AG08395 (cell line): ENCODE results near the gene IDI2.

Source experiments
- DNase-seq: peaks from one replicate; pipeline ENCODE4 v3.0.0; 2012; ENCODE audit warnings: mixed read lengths, low spot score

Gene IDI2

DNA sequence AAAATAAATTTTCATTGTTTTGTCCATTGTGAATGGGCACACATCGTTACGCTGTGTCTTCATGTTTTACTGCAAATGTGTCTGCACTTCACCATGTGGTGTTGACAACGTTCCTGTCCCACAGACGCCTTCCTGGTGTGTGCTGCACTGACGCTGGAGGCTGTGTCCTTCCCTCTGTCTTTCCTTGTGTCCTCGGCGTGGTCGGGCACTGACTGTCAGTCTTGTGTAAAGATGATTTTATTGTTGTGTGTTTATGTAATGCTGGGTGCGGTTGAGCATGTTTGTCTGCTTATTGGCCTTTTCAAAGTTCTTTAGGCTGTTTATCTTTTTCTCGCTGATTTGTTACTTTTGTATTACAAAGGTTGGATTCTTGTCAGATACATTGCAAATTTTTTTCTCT is 18.1 kb downstream of the IDI2 start:
- DNase-seq: no peak

DNA sequence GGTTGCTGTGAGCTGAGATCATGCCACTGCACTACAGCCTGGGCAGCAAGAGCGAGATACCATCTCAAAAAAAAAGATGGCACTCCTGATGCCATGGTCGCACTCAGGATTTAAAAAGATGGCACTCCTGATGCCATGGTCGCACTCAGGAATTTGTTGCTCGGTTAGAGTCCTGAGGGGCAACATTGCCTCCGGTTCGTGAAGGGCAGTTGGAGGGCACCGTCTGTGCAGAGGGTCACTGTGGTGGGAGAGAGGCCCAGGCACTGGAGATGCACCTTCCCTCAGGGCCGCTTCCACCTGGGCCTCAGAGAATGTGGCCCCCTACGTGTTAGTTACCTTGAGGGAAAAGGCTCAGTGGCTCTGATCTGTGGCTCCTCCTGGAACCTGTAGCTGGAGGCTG is 19.1 kb downstream of the IDI2 start:
- no peak for DNase-seq

DNA sequence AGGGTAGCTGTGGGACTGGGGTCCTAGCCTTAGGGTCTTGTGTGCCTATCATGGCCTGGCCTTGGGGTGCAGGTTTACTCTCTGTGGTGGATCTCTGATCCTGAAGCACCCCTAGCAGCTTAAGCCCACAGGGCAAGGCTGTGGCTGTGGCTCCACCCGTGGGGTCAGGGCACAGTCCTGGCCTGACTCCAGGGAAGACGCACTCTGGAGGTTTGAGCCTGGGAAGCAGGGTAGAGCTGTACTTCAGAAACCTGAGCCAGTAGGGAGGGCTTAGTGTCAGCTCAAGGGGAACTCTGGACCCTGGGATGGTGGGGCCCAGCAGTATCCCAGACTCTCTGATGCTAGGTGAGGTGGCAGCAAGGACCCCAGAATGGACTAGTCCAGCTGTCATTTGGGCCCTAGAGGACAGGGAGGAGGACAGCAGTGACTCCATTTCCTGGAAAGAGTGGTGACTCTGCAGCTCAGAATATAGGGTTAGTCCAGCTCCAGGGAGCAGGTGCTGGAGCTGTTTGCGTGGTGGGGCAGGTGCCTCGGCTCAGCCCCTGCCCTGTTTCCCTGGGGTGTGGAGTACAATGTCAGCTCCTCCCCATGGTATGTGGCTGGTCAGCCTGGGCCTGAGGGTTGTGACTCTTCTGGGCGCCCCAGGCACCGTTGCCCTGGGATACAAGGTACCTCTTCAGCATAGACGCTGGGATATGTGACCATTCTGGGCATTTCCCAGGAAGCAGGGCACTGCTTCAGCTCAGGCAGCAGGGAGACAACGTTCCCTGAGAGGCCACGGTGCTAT is 21.6 kb downstream of the IDI2 start:
- no peak for DNase-seq

DNA sequence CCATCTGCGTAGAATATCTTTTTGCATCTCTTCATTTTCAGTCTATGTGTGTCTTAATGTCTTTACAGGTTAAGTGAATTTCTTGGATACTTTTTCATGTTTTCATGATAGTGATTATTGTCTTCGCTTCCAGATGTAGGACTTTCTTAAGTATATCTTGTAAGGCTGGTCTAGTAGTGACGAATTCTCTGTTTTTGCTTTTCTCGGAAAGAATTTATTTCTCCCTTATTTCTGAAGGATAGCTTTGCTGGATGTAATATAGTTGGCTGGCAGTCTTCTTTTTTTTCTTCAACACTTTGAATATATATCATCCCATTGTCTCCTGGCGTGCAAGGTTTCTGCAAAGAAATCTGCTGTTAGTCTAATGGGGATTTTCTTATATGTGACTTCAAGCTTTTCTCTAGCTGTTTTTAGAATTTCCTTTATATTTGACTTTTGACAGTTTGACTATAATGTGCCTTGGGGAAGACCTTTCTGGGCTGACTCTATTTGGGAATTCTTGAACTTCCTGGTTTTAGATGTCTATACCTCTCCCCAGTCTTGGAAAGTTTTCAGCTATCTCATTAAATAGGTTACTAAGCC is 23.1 kb downstream of the IDI2 start:
- DNase-seq: no peak

DNA sequence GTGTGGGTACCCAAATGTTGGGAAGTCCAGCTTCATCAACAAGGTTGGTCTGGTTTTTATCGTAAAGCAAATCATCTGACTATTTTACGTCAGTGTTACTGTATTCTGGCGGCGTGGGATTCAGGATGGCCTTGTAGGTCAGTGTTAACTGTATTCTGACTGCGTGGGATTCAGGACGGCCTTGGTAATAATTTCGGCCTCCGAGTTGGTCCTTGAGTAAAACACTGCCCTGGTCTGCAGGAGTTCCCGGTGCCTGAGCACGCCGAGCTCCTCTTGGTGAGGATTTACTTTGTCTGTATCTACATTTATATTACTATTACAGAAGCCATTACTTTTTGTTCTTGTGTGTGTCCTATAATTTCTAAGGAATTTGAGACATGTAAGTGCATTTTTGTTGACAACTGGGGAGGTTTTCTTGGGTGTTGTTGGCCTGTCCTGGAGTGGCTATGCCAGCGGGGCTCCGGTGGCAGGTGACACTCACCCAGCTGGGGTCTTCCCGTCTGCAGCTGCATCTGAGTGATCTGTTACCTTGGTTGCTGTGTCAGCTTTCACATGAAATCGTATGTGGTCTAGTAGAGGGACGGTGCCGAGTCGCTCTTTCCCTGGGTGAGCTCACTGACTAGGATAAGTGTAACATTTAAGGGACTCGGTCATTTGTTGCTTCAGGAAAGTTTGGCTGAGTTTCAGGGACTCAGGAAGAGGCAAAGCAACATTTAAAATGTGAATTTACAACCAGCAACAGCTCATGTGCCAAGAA is 28.2 kb downstream of the IDI2 start:
- DNase-seq: no peak

DNA sequence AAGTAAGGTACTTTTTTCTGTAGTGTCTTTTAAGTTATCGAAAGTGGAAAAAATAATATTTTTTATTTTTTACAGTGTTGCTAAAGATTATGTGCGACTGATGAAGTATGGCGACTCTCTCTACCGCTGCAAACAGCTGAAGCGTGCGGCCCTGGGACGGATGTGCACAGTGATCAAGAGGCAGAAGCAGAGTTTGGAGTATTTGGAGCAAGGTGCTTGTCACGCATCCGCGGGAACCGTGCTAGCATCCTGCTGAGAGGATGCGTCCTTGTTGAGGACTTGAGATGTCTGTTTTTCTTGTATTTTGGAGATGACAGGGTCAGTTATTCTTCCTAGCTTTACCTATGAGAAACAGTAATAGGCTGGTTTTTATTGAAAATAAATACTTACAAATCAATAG is 29.6 kb downstream of the IDI2 start:
- no peak for DNase-seq

DNA sequence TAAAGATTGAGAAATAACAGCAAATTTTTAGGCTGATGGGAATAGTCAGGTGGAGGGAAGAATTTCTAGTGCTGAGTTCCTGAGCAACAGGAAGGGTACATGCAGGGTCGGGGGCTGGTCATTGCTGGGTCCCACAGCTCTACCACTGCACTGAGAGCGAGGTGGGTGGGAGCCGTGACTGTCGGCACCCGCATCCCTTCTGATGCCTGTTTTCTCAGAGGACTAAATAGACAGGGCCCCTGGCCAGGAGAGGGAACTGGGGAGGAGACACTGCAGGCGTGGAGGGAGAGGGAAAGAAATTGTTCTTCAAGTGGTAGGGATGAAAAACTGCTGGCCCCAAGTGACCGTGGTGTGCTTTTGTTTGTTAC is 30.1 kb downstream of the IDI2 start:
- DNase-seq: no peak

DNA sequence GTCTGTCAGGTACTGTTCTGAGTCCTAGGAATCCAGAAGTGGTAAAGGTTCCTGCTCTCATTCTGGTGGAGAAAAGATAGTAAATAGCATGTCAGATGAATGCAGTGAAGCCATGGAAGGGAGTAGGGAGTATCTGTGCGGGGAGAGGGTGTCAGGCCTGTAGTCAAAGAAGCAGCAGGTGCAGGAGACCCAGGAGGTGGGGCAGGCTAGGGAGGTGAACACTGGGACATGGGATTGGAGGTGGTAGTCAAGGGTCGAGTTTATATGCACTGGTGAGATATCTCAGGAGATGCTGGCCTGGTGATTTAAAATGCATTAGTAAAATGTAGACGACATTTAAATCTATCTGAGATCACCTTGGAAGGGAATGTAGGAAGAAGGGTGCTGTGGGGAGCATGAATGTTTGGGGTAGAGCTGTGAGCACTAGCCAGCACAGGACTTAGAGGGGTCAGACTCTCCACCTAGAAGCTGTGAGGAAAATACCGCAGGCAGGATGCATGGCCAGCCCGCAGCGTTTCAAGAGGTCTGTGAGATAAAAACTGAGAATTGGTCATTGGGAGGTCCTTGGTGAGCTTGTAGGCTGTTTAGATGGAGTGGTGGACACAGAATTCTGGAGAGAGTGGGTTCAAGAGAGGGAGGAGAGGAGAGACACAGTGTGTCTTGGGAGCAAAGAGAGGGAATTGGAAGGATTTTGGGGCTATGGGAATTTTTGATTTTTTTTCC is 30.7 kb downstream of the IDI2 start:
- DNase-seq: no peak

DNA sequence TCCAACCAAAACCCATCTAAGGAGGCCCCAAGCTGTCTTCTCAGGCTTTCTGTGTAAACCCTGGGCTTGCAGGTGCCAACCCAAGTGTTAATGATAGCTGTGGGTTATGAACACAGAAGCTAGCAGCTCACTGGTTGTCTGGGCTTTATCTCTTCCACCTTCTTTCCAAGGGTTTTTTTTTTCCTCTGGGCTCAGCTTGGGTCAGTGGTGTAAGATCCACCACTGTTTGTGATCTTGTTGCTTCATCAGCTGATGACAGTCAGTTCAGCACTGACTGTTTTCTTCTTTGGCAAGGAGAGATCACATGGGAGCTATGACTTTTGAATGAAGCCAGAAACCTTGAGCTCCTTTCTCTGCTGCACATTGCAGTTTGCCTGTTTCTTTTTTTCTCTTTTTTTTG is 32.8 kb downstream of the IDI2 start:
- no peak for DNase-seq

DNA sequence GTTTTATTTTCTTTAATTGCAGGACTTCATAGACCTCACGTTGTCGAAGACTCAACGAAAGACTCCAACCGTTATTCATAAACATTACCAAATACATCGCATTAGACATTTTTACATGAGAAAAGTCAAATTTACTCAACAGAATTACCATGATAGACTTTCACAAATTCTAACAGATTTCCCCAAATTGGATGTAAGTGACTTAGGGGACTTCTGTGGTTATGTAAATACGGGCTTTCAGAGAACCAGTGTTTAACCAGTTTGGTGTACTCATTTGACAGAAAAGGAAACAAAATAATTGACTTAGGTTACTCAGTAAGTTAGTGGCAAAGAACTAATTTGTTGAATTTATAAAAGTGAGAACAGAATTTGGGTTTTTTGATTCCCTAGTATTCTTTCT is 33.2 kb downstream of the IDI2 start:
- no peak for DNase-seq

DNA sequence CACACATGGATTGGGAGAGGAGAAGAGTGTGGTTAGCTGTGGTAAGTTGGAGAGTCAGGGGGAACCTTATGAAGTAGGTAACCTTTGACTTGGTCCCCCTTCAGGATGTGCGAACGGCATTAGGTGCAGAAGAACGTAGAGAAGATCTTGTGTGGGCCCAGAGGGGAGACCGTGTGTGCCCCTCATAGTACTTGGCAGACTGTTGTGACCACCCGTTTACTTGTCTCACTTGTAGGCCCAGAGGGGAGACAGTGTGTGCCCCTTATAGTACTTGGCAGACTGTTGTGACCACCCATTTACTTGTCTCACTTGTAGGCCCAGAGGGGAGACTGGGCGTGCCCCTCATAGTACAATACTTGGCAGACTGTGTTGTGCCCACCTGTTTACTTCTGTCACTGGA is 34.9 kb downstream of the IDI2 start:
- no peak for DNase-seq

DNA sequence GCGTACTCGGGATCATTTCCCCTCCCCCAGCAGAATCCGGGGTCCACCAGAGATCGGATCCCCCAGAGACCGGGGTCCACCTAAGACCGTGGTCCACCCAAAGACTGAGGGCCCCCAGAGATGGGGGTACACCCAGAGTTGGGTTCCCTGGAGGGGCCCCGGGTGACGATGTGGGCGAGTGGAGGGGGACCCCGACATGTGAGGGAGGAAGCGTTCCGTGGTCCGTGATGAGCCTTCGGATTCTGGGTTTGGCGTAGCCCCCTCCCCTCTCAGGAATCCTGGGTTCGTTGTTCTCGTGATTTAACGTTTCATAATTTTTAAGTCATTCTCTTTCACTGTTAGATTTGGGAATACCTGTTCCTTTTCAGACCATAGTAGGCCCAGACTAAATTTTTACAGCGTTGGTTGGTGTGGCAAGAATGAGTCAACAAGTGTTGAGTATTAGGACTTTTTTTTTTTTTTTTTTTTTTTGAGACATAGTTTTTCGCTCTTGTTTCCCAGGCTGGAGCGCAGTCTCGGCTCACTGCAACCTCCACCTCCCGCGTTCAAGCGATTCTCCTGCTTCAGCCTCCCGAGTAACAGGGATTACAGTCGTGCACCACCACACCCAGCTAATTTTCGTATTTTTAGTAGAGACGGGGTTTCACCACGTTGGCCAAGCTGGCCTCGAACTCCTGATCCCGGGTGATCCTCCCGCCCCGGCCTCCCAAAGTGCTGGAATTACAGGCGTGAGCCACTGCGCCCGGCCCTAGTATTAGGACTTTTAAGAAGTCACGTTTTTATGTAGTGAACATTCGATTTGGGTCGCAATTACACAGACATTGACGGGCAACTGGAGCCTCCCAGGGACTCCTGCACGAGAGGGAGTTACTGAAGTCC is 36.8 kb downstream of the IDI2 start:
- DNase-seq: peak; percentile 24

DNA sequence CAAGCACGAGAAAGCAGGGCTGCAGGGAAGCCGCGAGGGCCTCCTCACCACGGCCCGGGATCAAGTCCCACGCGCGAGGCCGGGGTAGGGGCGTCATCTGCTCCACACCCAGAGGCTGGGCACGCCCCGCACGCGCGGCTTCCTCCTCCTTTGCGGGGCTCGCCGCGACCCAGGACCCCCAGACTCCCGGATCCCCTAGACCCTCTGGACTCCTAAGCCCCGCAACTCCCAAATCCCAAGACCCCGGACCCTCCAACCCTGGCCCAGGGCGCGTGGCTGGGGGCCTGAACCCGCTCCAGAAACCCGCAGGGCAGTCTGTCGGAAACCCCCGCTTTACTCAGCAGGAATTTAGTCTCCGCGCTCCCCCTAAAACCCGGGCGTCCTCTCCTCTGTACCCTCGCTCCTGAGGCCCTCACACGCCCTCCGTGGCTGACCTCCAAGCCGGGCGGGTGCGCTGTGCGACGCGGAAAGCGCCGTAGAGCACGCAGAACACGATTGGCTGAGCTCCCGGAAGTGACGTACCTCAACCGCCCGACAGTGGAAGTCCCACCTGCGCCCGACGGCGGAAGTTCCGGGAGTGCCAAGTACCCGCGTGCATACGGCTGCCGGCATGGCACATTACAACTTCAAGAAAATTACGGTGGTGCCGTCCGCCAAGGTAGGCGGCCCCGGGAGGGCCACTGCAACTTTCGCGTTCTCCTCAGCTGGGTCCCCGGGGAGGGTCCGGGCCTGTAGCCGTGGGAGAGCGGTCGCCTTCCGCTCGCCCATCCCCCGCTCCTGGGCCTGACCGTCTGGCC is 37.6 kb downstream of the IDI2 start, which contains the start of gene GTPBP4:
GTPBP4 (plus strand) TSS at position 565 of the 797 bp plus-strand sequence; CDS start at position 611, 46 bp downstream.
- DNase-seq: peak; percentile 98

DNA sequence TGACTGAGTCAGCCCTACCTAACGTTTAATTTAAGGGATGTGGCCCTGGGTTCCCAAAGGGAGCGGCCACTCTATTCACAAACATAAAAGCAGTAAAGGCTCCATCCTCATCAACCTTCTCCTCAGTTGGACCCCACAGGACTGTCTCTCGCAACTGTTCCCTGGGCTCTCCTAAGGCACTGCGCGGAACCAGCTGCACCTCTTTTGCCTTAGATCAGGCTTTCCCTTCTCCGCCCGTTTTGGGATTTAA is 38.1 kb downstream of the IDI2 start:
- no peak for DNase-seq

DNA sequence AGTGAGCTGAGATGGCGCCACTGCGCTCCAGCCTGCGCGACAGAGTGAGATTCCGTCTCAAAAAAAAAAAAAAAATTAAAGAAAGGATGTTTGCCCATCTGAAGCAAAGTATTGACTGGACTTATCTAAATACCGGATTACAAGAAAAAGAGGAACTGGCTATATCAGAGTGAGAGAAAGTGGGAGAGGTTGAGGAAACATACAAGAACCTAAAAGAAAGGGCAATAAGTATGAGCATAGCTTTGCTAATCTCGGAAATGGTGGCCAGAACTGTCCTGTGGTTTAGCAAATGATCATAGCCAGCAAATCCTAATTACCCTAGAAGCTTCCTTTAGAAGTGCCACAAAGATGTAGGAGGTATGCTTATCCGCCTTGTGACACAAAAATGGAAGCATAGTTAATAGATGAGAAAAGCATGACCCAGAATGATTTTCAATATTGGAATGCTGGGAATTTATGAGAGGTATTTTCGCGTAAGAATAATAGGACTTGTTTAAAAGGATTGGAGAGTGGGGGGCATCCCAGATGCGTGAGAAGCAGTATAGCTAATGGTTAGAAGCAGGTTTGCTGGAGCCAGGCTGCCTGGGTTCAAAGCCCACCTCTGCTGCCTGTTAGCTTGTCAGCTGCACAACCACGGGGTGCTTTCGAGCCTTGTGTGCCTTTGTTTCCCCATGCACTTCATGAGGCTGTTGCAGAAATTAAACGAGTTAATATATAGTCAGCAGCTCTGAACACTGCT is 38.6 kb downstream of the IDI2 start:
- DNase-seq: peak; percentile 72

DNA sequence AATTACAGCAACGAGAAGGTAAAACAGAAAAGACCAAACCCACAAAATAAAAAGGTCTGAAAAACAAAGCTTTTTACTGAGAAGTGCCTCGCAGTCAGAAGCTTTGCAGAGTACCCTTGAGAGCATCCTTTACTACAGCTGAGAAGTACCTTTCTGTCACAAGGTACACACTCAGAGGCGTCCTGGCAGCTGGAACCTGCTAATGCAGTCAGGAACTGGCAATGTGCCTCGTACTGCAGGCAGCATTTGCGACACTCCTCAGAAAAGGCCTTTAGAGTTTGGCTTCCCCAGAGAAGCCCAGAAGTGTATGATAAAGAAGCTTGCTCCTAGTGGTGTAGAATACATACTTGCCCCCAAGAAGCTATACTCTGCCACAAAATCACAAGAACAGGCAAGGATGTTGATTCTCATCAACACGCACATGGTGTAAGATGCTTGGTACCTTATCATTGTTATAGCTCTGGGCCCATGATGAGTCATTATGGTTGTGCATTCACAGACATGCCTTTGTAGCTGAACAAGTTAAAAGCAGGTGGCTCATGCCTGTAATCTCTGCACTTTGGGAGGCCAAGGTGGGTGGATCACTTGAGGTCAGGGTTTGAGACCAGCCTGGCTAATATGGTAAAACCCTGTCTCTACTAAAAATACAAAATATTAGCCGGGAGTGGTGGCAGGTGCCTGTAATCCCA is 39.4 kb downstream of the IDI2 start:
- DNase-seq: no peak

DNA sequence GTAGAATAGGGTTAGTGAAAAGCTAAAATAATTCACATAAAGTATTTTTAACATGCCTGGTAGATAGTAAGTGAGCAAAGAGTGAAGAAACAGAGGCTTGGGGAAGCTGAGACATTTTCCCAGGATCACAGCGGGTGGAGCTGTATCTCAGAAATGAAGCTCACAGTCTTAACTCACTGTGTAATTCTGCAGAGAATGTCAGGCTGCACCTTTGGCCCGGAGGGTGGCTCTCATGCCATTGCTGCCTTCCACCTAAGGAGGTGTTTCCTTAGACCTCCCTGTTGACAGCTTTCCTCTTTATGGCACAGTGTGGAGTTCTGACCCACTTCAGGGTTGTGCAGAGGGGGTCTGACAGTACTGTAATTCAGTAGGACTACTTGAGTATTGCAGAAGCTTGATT is 40.3 kb downstream of the IDI2 start:
- DNase-seq: no peak

DNA sequence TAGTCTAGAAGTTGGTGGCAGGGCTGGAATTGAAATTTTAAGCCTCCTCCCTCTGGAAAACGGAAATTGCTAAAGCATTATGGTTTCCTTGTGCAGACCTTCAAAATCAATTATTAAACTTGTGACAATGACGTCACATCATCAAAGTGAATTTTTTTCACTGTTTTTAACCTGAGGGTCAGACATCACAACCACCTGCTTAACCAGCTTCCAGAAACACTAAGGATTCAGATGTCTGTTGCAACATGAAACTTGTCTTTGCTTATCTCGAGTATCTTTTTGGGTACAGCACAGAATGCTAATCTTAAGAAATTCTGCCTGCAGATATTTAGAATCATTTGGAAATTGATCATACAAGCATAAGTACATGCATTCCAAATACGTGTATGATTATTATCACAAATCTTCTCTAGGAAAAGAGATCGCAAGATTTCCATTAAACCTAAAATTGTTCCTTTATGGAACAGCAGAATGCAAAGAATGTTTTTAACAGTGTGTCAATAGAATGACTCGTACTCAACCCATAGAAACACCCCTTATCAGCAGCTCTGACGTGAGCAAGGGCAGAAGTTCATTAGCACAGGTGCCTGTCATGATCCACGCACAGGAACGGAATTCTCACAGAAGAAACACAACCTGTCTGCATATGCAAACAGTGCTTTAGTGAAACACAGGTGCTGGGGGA is 41.5 kb downstream of the IDI2 start:
- no peak for DNase-seq

DNA sequence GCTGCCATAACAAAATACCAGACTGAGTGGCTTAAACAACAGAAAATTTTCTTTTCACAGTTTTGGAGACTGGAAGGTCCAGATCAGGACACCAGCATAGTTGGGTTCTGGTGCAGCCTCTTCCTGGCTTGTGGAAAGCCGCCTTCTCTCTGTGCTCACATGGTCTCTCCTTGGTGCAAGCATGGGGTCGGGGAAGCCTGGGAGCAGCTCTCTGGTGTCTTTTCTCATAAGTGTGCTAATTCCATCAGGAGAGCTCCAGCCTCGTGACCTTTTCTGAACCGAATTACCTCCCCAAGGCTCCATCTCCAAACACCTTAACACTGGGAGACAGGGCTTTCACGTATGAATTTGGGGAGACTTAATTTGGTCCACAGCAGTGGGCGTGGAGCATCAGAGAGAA is 42.3 kb downstream of the IDI2 start:
- no peak for DNase-seq
